GM12878 (cell line): Measurements from ENCODE around the gene GAS6. TPM values are rescaled to one million over a fixed set of nuclear protein-coding genes. Genes with fewer than 3 reads are reported as not detected.

Experiments
- ATAC-seq: fragments of 200-7000 bp; cut with Tn5 transposase; 3 replicates; pipeline ENCODE4 v1.9.1; 2020; ENCODE audit warnings: mild to moderate bottlenecking, moderate library complexity
- BruUV-seq: library from RNA; stranded (reverse); fragments of 400-500 nt; replicated peaks from 2 replicates; lab custom pipeline; 2021; lab: Mats Ljungman, UMichigan
- CTCF ChIA-PET: fragments of 300-600 bp; sonication (Branson Sonifier 250); formaldehyde crosslinking; extraction: SDS; loops from one replicate; lab custom pipeline; 2021; ENCODE audit warnings: inconsistent platforms; lab: Yijun Ruan, JAX
- POLR2A ChIA-PET: fragments of 350-600 bp; formaldehyde crosslinking; extraction: SDS; loops from one replicate; lab custom pipeline; 2021; ENCODE audit warnings: inconsistent platforms; lab: Charles Lee
- RAD21 ChIA-PET: fragments of 300-600 bp; sonication (Branson Sonifier 250); formaldehyde crosslinking; loops from one replicate; lab custom pipeline; 2023; ENCODE audit warnings: antibody characterized with exemption; ENCODE audit not compliant: unreplicated experiment; lab: Charles Lee
- SMC1A ChIA-PET: fragments of 300-600 bp; sonication (Branson Sonifier 250); formaldehyde crosslinking; loops from one replicate; lab custom pipeline; 2023; ENCODE audit not compliant: unreplicated experiment, uncharacterized antibody; lab: Charles Lee
- DNase-seq: peaks from one replicate; pipeline ENCODE4 v3.0.0-alpha.2; 2011; ENCODE audit warnings: low read depth, low spot score
- FAIRE-seq: peaks from 3 replicates; lab custom pipeline; 2011; peaks lifted over from hg19 to GRCh38; lab: Jason Lieb, UNC
- H2AFZ ChIP-seq: 2 replicates; pipeline ENCODE4 v1.6.0; 2011; ENCODE audit warnings: low read depth, low read length, control low read depth; ENCODE audit not compliant: control insufficient read depth
- H3K27ac ChIP-seq: 2 replicates; pipeline ENCODE4 v1.5.1; 2011; ENCODE audit warnings: control low read depth; ENCODE audit not compliant: control insufficient read depth, insufficient read depth
- H3K27me3 ChIP-seq, 2 experiments: replicated peaks in 1 of 2; 2 replicates each; pipeline versions ENCODE4 v1.6.0 to v1.6.1; 2011; ENCODE audit warnings: low read length in 1 of 2; ENCODE audit not compliant: control insufficient read depth in 2 of 2, insufficient read depth in 2 of 2
- H3K36me3 ChIP-seq, 2 experiments: 2 replicates each; pipeline ENCODE4 v1.5.1; 2011; ENCODE audit warnings: low read length in 1 of 2; ENCODE audit not compliant: control insufficient read depth in 2 of 2, insufficient read depth in 2 of 2
- H3K4me1 ChIP-seq: 2 replicates; pipeline ENCODE4 v1.6.1; 2011; ENCODE audit warnings: mild to moderate bottlenecking, low read length, moderate library complexity, mixed read lengths; ENCODE audit not compliant: control insufficient read depth, insufficient read depth
- H3K4me2 ChIP-seq: 2 replicates; pipeline ENCODE4 v1.6.0; 2011; ENCODE audit warnings: control low read depth; ENCODE audit not compliant: control insufficient read depth, insufficient read depth
- H3K4me3 ChIP-seq: fragments of 200-600 bp; sonication (generic); 2 replicates; pipeline ENCODE4 v1.5.1; 2016
- H3K79me2 ChIP-seq: 2 replicates; pipeline ENCODE4 v1.6.0; 2011; ENCODE audit warnings: low read length; ENCODE audit not compliant: control insufficient read depth, insufficient read depth
- H3K9ac ChIP-seq: 2 replicates; pipeline ENCODE4 v1.8.0; 2011; ENCODE audit warnings: low read length, control low read depth, mixed read lengths; ENCODE audit not compliant: control insufficient read depth, insufficient read depth
- H3K9me3 ChIP-seq: replicated peaks from 3 replicates; pipeline ENCODE4 v1.5.1; 2011; ENCODE audit warnings: mild to moderate bottlenecking, low read length; ENCODE audit not compliant: control insufficient read depth, insufficient read depth
- H4K20me1 ChIP-seq: 2 replicates; pipeline ENCODE4 v1.6.0; 2011; ENCODE audit not compliant: control insufficient read depth, insufficient read depth
- BACH1 ChIP-seq: fragments of 450-650 bp; IDR thresholded peaks from 2 replicates; pipeline ENCODE4 v1.6.1; 2017; ENCODE audit warnings: mild to moderate bottlenecking, borderline replicate concordance
- CREM ChIP-seq: IDR thresholded peaks from 2 replicates; pipeline ENCODE4 v1.6.1; 2014; ENCODE audit warnings: antibody characterized with exemption, low read depth
- HDAC6 ChIP-seq: fragments of 200-600 bp; sonication (generic); IDR thresholded peaks from one replicate; pipeline ENCODE4 v1.8.0; 2017; ENCODE audit warnings: antibody characterized with exemption; ENCODE audit not compliant: unreplicated experiment
- KLF5 ChIP-seq: fragments of 450-650 bp; IDR thresholded peaks from 2 replicates; pipeline ENCODE4 v1.6.1; 2014; ENCODE audit warnings: mild to moderate bottlenecking; ENCODE audit not compliant: partially characterized antibody
- NR2C2 ChIP-seq: IDR thresholded peaks from 2 replicates; pipeline ENCODE4 v1.6.1; 2011; ENCODE audit warnings: borderline replicate concordance, low read depth; ENCODE audit not compliant: control insufficient read depth, insufficient read length
- TCF7 ChIP-seq: IDR thresholded peaks from 2 replicates; pipeline ENCODE4 v1.6.1; 2014; ENCODE audit warnings: antibody characterized with exemption, borderline replicate concordance
- WRNIP1 ChIP-seq: IDR thresholded peaks from 2 replicates; pipeline ENCODE4 v1.6.1; 2011; ENCODE audit warnings: low read depth, low read length, improper control_type of control experiment, borderline replicate concordance
- WGBS: methylation state at CpG from one replicate; pipeline ENCODE4 v1.1.6; 2016; ENCODE audit warnings: low lambda C conversion rate; ENCODE audit not compliant: insufficient replicate concordance, insufficient coverage; ENCODE audit errors: missing lambda C conversion rate; 5-methylcytosine and 5-hydroxymethylcytosine counted together
- in situ Hi-C: fragments of 300-500 bp; cut with MboI; formaldehyde crosslinking; loops from 9 replicates; pipeline ENCODE4 v1.14.3; 2018; ENCODE audit warnings: mixed read lengths
- intact Hi-C: fragments of 100-400 bp; cut with micrococcal nuclease; formaldehyde crosslinking; loops from one replicate; pipeline ENCODE4 v1.14.2; 2022; ENCODE audit not compliant: unreplicated experiment
- polyA plus RNA-seq, 11 experiments: library from polyadenylated mRNA; depleted of rRNA in 4 of 11; unstranded in 6 of 11; stranded (reverse) in 5 of 11; fragments of >200 nt; fragmentation: Nextera tagmentation in 4 of 11; fragmentation: Illumina TruSeq in 1 of 11; extraction: Ambion mirVana in 4 of 11; extraction: Trizol in 1 of 11; gene quantifications; 1 replicate in 1 of 11; 2 replicates in 10 of 11; pipeline versions ENCODE4 v1.2.1 to v1.2.3, GENCODE V29; 2011 to 2016; ENCODE audit warnings: inconsistent platforms in 2 of 11, missing spikeins in 2 of 11, low read depth in 1 of 11
- total RNA-seq, 4 experiments: library from RNA; depleted of rRNA in 3 of 4; stranded (reverse); fragments of >200 nt in 3 of 4; fragmentation: Illumina TruSeq in 1 of 4; extraction: Trizol in 1 of 4; gene quantifications; 2 replicates each; pipeline versions ENCODE4 v1.2.1 to v1.2.3, GENCODE V29; 2013 to 2021
- TF ChIP-seq, protein P1 (sequence below): fragments of 450-650 bp; IDR thresholded peaks from 2 replicates; pipeline ENCODE4 v1.6.1; 2016; ENCODE audit warnings: mild to moderate bottlenecking
- TF ChIP-seq, protein P2 (sequence below): fragments of 450-650 bp; IDR thresholded peaks from 2 replicates; pipeline ENCODE4 v1.6.1; 2017; ENCODE audit warnings: antibody characterized with exemption, mild to moderate bottlenecking, moderate library complexity
- TF ChIP-seq, protein P3 (sequence below): fragments of 150-350 bp; IDR thresholded peaks from 2 replicates; pipeline ENCODE4 v1.6.1; 2016; ENCODE audit warnings: low read depth, low read length
- TF ChIP-seq, protein P4 (sequence below): fragments of 450-650 bp; formaldehyde crosslinking; IDR thresholded peaks from 2 replicates; pipeline ENCODE4 v1.4.0; 2022; ENCODE audit warnings: mild to moderate bottlenecking, moderate library complexity

Gene GAS6
- total and polyA plus RNA-seq, 10 of the 15 experiments (the other 5 are each of a cell fraction or from before 2014, with no cell fraction given) = 0.03 to 0.59 (median 0.10) TPM; not detected in 2

DNA sequence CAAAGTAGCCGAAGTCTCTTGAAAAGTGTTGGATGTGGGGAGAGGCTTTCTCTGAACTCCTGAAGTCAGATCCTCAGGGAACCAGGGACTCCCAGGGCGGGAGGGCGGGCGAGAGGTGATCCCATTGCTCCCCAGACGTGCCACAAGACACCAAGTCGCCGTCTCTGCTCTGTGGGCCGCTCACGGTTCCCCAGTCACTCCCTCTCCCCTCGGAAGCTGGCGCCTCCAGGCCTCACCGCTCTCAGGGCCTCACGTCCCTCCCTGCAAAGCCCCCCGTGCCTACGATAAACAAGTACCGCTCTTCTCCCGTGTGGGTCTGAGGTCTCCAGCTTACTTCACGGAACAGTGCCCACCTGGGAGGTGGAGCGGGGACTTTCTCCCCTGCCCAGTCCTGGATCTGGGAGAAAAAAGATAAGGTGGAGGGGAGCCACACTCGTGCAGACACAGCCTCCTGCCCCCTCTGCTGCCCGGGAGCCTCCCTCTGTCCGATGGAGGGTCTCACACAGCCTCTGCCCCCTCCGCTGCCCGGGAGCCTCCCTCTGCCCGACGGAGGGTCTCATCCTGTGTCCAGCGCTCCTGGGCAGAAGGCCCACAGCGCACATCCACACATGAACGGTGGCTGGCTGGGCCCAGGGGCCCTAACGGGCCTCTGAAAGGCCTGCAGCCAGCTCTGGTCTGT is 50.7 kb downstream of the GAS6 start:
- Histone ChIP-seq H4K20me1 (no peaks in the 10 kb centered on the region), H3K27ac (no peak overlapping the region), H3K36me3 (no peaks in the 10 kb centered on the region), H3K79me2 (no peaks in the 10 kb centered on the region; the same call in 1 of the 2 replicates), H3K9me3 (peaks cover 4% of the 10 kb centered on the region; the same call in 1 of the 3 replicates), H3K4me2 (no peak overlapping the region), H3K9ac (no peak overlapping the region), H2AFZ (no peak overlapping the region), H3K4me3 (no peak overlapping the region), H3K27me3 (no peaks in the 10 kb centered on the region), H3K4me1 (no peaks in the 10 kb centered on the region)
- ChIA-PET SMC1A (no interaction called here), RAD21 (no interaction called here), POLR2A (no interaction called here), CTCF (no interaction called here)
- intact Hi-C loops = loop anchor here (10.0 kb wide), 1 partner anchor 332 kb away; no protein-coding TSS in a partner anchor
- in situ Hi-C loops = no loop called here
- no TSS peak for BruUV-seq
- WGBS = 71% methylated on average over 21 of the region's 30 CpGs
- no peak for FAIRE-seq
- no peak for DNase-seq
- no peak for ATAC-seq
- no peak for TF ChIP-seq HDAC6
- no peak for TF ChIP-seq WRNIP1
- TF ChIP-seq, protein P1, sequence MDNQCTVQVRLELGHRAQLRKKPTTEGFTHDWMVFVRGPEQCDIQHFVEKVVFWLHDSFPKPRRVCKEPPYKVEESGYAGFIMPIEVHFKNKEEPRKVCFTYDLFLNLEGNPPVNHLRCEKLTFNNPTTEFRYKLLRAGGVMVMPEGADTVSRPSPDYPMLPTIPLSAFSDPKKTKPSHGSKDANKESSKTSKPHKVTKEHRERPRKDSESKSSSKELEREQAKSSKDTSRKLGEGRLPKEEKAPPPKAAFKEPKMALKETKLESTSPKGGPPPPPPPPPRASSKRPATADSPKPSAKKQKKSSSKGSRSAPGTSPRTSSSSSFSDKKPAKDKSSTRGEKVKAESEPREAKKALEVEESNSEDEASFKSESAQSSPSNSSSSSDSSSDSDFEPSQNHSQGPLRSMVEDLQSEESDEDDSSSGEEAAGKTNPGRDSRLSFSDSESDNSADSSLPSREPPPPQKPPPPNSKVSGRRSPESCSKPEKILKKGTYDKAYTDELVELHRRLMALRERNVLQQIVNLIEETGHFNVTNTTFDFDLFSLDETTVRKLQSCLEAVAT = no peak
- TF ChIP-seq, protein P2, sequence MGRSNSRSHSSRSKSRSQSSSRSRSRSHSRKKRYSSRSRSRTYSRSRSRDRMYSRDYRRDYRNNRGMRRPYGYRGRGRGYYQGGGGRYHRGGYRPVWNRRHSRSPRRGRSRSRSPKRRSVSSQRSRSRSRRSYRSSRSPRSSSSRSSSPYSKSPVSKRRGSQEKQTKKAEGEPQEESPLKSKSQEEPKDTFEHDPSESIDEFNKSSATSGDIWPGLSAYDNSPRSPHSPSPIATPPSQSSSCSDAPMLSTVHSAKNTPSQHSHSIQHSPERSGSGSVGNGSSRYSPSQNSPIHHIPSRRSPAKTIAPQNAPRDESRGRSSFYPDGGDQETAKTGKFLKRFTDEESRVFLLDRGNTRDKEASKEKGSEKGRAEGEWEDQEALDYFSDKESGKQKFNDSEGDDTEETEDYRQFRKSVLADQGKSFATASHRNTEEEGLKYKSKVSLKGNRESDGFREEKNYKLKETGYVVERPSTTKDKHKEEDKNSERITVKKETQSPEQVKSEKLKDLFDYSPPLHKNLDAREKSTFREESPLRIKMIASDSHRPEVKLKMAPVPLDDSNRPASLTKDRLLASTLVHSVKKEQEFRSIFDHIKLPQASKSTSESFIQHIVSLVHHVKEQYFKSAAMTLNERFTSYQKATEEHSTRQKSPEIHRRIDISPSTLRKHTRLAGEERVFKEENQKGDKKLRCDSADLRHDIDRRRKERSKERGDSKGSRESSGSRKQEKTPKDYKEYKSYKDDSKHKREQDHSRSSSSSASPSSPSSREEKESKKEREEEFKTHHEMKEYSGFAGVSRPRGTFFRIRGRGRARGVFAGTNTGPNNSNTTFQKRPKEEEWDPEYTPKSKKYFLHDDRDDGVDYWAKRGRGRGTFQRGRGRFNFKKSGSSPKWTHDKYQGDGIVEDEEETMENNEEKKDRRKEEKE = no peak
- TF ChIP-seq KLF5 = no peak
- TF ChIP-seq CREM = no peak
- TF ChIP-seq BACH1 = no peak
- TF ChIP-seq, protein P3, sequence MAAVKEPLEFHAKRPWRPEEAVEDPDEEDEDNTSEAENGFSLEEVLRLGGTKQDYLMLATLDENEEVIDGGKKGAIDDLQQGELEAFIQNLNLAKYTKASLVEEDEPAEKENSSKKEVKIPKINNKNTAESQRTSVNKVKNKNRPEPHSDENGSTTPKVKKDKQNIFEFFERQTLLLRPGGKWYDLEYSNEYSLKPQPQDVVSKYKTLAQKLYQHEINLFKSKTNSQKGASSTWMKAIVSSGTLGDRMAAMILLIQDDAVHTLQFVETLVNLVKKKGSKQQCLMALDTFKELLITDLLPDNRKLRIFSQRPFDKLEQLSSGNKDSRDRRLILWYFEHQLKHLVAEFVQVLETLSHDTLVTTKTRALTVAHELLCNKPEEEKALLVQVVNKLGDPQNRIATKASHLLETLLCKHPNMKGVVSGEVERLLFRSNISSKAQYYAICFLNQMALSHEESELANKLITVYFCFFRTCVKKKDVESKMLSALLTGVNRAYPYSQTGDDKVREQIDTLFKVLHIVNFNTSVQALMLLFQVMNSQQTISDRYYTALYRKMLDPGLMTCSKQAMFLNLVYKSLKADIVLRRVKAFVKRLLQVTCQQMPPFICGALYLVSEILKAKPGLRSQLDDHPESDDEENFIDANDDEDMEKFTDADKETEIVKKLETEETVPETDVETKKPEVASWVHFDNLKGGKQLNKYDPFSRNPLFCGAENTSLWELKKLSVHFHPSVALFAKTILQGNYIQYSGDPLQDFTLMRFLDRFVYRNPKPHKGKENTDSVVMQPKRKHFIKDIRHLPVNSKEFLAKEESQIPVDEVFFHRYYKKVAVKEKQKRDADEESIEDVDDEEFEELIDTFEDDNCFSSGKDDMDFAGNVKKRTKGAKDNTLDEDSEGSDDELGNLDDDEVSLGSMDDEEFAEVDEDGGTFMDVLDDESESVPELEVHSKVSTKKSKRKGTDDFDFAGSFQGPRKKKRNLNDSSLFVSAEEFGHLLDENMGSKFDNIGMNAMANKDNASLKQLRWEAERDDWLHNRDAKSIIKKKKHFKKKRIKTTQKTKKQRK = no peak
- TF ChIP-seq NR2C2 = no peak
- TF ChIP-seq TCF7 = no peak
- TF ChIP-seq, protein P4, sequence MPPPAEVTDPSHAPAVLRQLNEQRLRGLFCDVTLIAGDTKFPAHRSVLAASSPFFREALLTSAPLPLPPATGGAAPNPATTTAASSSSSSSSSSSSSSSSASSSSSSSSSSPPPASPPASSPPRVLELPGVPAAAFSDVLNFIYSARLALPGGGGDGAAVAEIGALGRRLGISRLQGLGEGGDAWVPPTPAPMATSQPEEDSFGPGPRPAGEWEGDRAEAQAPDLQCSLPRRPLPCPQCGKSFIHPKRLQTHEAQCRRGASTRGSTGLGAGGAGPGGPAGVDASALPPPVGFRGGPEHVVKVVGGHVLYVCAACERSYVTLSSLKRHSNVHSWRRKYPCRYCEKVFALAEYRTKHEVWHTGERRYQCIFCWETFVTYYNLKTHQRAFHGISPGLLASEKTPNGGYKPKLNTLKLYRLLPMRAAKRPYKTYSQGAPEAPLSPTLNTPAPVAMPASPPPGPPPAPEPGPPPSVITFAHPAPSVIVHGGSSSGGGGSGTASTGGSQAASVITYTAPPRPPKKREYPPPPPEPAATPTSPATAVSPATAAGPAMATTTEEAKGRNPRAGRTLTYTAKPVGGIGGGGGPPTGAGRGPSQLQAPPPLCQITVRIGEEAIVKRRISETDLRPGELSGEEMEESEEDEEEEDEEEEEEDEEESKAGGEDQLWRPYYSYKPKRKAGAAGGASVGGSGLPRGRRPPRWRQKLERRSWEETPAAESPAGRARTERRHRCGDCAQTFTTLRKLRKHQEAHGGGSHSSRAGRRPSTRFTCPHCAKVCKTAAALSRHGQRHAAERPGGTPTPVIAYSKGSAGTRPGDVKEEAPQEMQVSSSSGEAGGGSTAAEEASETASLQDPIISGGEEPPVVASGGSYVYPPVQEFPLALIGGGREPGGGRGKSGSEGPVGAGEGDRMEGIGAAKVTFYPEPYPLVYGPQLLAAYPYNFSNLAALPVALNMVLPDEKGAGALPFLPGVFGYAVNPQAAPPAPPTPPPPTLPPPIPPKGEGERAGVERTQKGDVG (CRISPR knock-in tag) = no peak
